ENCODE data around the gene TMCC1.

The TMCC1 gene

GRCh38 chr3:129820587-129820986 lies 72.9 kb downstream of the TMCC1 start:
- Histone ChIP-seq H3K4me1 (ENCODE audit: control extremely low read depth in 1 of 4, control insufficient read depth in 4 of 4, insufficient read depth in 4 of 4, low read length in 3 of 4) (peaks cover 4 to 18% (median 8%) of the 10 kb centered on the region in 4 experiments), H3K36me3 (ENCODE audit: control insufficient read depth in 4 of 4, insufficient read depth in 4 of 4, low read length in 3 of 4) (peaks cover 0 to 6% (median 3%) of the 10 kb centered on the region in 4 experiments), H3K9me3 (ENCODE audit: control extremely low read depth in 1 of 5, control insufficient read depth in 4 of 5, insufficient read depth in 2 of 5, low read depth in 1 of 5, low read length in 4 of 5) (no peaks in the 10 kb centered on the region), H3K27ac (ENCODE audit: insufficient read depth in 1 of 2, low read depth in 1 of 2, low read length in 2 of 2, poor library complexity in 1 of 2, severe bottlenecking in 2 of 2) (peak overlapping the region in 1 of 2 experiments; percentile 55), H3K27me3 (replicated peaks in 2 of 5; ENCODE audit: control insufficient read depth in 4 of 5, insufficient read depth in 5 of 5, low read length in 4 of 5) (no peaks in the 10 kb centered on the region), H3K4me3 (ENCODE audit: control insufficient read depth in 1 of 7, extremely low read depth in 1 of 7, insufficient read depth in 4 of 7, low read depth in 2 of 7, low read length in 6 of 7) (peak overlapping the region in 2 of 7 experiments; percentile 16 to 46)
- peak; percentile 27 to 62 (median 40) for DNase-seq
- ChIA-PET POLR2A (no interaction called here), CTCF (interaction anchor here (1.1 to 1.2 kb wide), 2 partner anchors 9 to 168 kb away, joined by 3 read pairs; no protein-coding TSS in a partner anchor)
- WGBS (ENCODE audit: insufficient coverage) = 0% methylated on average over 1 of the region's 4 CpGs

GRCh38 chr3:129812589-129812988 lies 80.9 kb downstream of the TMCC1 start:
- Histone ChIP-seq H3K4me3 (ENCODE audit: control insufficient read depth in 1 of 7, extremely low read depth in 1 of 7, insufficient read depth in 4 of 7, low read depth in 2 of 7, low read length in 6 of 7) (no peak overlapping the region), H3K4me1 (ENCODE audit: control extremely low read depth in 1 of 4, control insufficient read depth in 4 of 4, insufficient read depth in 4 of 4, low read length in 3 of 4) (no peaks in the 10 kb centered on the region), H3K27ac (ENCODE audit: insufficient read depth in 1 of 2, low read depth in 1 of 2, low read length in 2 of 2, poor library complexity in 1 of 2, severe bottlenecking in 2 of 2) (no peak overlapping the region), H3K27me3 (replicated peaks in 2 of 5; ENCODE audit: control insufficient read depth in 4 of 5, insufficient read depth in 5 of 5, low read length in 4 of 5) (no peaks in the 10 kb centered on the region), H3K36me3 (ENCODE audit: control insufficient read depth in 4 of 4, insufficient read depth in 4 of 4, low read length in 3 of 4) (peaks cover 0 to 10% (median 3%) of the 10 kb centered on the region in 4 experiments), H3K9me3 (ENCODE audit: control extremely low read depth in 1 of 5, control insufficient read depth in 4 of 5, insufficient read depth in 2 of 5, low read depth in 1 of 5, low read length in 4 of 5) (peaks cover 0 to 9% (median 0%) of the 10 kb centered on the region in 5 experiments)
- WGBS (ENCODE audit: insufficient coverage) = no CpG with 5 or more reads among the region's 3 CpGs
- CTCF ChIA-PET = interaction anchor here (1.2 kb wide), 1 partner anchor 13 kb away, joined by 7 read pairs; no protein-coding TSS in a partner anchor
- DNase-seq = no peak
- POLR2A ChIA-PET = no interaction called here

- no peaks in the 10 kb centered on the region for H3K36me3 ChIP-seq (ENCODE audit: control insufficient read depth in 4 of 4, insufficient read depth in 4 of 4, low read length in 3 of 4)
- no peak overlapping the region for H3K27ac ChIP-seq (ENCODE audit: insufficient read depth in 1 of 2, low read depth in 1 of 2, low read length in 2 of 2, poor library complexity in 1 of 2, severe bottlenecking in 2 of 2)
- H3K27me3 ChIP-seq (replicated peaks in 2 of 5; ENCODE audit: control insufficient read depth in 4 of 5, insufficient read depth in 5 of 5, low read length in 4 of 5) = no peaks in the 10 kb centered on the region
- peaks cover 0 to 5% (median 2%) of the 10 kb centered on the region in 4 experiments for H3K4me1 ChIP-seq (ENCODE audit: control extremely low read depth in 1 of 4, control insufficient read depth in 4 of 4, insufficient read depth in 4 of 4, low read length in 3 of 4)
- CTCF ChIA-PET = interaction anchor here (0.6 to 4.1 kb wide), 8 partner anchors 16 to 336 kb away, joined by 3 to 20 read pairs (median 4); no protein-coding TSS in a partner anchor
- POLR2A ChIA-PET = interaction anchor here (0.6 kb wide), 3 partner anchors 10 to 344 kb away, joined by 3 to 6 read pairs (median 6); no protein-coding TSS in a partner anchor
- DNase-seq = no peak
- no peak overlapping the region for H3K4me3 ChIP-seq (ENCODE audit: control insufficient read depth in 1 of 7, extremely low read depth in 1 of 7, insufficient read depth in 4 of 7, low read depth in 2 of 7, low read length in 6 of 7)
- H3K9me3 ChIP-seq (ENCODE audit: control extremely low read depth in 1 of 5, control insufficient read depth in 4 of 5, insufficient read depth in 2 of 5, low read depth in 1 of 5, low read length in 4 of 5) = peaks cover 0 to under 1% (median 0%) of the 10 kb centered on the region in 5 experiments
Observed at GRCh38 chr3:129809297-129809696, 84.2 kb downstream of the TMCC1 start.

DNA sequence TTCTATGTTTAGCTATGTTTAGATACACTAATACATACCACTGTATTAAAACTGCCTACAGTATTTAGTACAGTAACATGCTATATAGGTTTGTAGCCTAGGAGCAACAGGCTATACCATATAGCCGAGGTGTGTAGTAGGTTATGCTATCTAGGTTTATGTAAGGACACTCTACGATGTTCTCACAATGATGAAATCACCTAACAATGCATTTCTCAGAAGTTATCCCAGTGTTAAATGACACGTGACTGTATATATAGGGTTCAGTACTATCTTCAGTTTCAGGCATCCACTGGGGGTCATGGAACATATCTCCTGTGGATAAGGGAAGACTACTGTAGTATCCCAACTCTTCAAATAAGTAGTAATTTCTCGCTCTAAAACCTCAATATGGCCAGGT lies 97.4 kb downstream of the TMCC1 start:
- DNase-seq = no peak
- H3K27ac ChIP-seq (ENCODE audit: insufficient read depth in 1 of 2, low read depth in 1 of 2, low read length in 2 of 2, poor library complexity in 1 of 2, severe bottlenecking in 2 of 2) = no peak overlapping the region
- POLR2A ChIA-PET = no interaction called here
- H3K36me3 ChIP-seq (ENCODE audit: control insufficient read depth in 4 of 4, insufficient read depth in 4 of 4, low read length in 3 of 4) = no peaks in the 10 kb centered on the region
- peaks cover 13 to 26% (median 23%) of the 10 kb centered on the region in 4 experiments for H3K4me1 ChIP-seq (ENCODE audit: control extremely low read depth in 1 of 4, control insufficient read depth in 4 of 4, insufficient read depth in 4 of 4, low read length in 3 of 4)
- WGBS (ENCODE audit: insufficient coverage) = 100% methylated on average over 3 of the region's 4 CpGs
- no peaks in the 10 kb centered on the region for H3K9me3 ChIP-seq (ENCODE audit: control extremely low read depth in 1 of 5, control insufficient read depth in 4 of 5, insufficient read depth in 2 of 5, low read depth in 1 of 5, low read length in 4 of 5)
- no peak overlapping the region for H3K4me3 ChIP-seq (ENCODE audit: control insufficient read depth in 1 of 7, extremely low read depth in 1 of 7, insufficient read depth in 4 of 7, low read depth in 2 of 7, low read length in 6 of 7)
- CTCF ChIA-PET = no interaction called here
- no peaks in the 10 kb centered on the region for H3K27me3 ChIP-seq (replicated peaks in 2 of 5; ENCODE audit: control insufficient read depth in 4 of 5, insufficient read depth in 5 of 5, low read length in 4 of 5)

GRCh38 chr3:129795186-129796010 lies 98.1 kb downstream of the TMCC1 start:
- POLR2A ChIA-PET = no interaction called here
- Histone ChIP-seq H3K36me3 (ENCODE audit: control insufficient read depth in 4 of 4, insufficient read depth in 4 of 4, low read length in 3 of 4) (no peaks in the 10 kb centered on the region), H3K9me3 (ENCODE audit: control extremely low read depth in 1 of 5, control insufficient read depth in 4 of 5, insufficient read depth in 2 of 5, low read depth in 1 of 5, low read length in 4 of 5) (no peaks in the 10 kb centered on the region), H3K27me3 (replicated peaks in 2 of 5; ENCODE audit: control insufficient read depth in 4 of 5, insufficient read depth in 5 of 5, low read length in 4 of 5) (no peaks in the 10 kb centered on the region), H3K27ac (ENCODE audit: insufficient read depth in 1 of 2, low read depth in 1 of 2, low read length in 2 of 2, poor library complexity in 1 of 2, severe bottlenecking in 2 of 2) (no peak overlapping the region), H3K4me3 (ENCODE audit: control insufficient read depth in 1 of 7, extremely low read depth in 1 of 7, insufficient read depth in 4 of 7, low read depth in 2 of 7, low read length in 6 of 7) (peak overlapping the region in 4 of 7 experiments; percentile 35 to 82 (median 58)), H3K4me1 (ENCODE audit: control extremely low read depth in 1 of 4, control insufficient read depth in 4 of 4, insufficient read depth in 4 of 4, low read length in 3 of 4) (peaks cover 13 to 26% (median 23%) of the 10 kb centered on the region in 4 experiments)
- DNase-seq = no peak
- WGBS (ENCODE audit: insufficient coverage) = 90% methylated on average over 2 of the region's 6 CpGs
- CTCF ChIA-PET = interaction anchor here (0.9 to 1.9 kb wide), 2 partner anchors 13 to 27 kb away, joined by 3 to 4 read pairs; no protein-coding TSS in a partner anchor

- H3K4me1 ChIP-seq (ENCODE audit: control extremely low read depth in 1 of 4, control insufficient read depth in 4 of 4, insufficient read depth in 4 of 4, low read length in 3 of 4) = peaks cover 13 to 26% (median 23%) of the 10 kb centered on the region in 4 experiments
- H3K4me3 ChIP-seq (ENCODE audit: control insufficient read depth in 1 of 7, extremely low read depth in 1 of 7, insufficient read depth in 4 of 7, low read depth in 2 of 7, low read length in 6 of 7) = peak overlapping the region in 6 of 7 experiments; percentile 37 to 82 (median 54)
- H3K9me3 ChIP-seq (ENCODE audit: control extremely low read depth in 1 of 5, control insufficient read depth in 4 of 5, insufficient read depth in 2 of 5, low read depth in 1 of 5, low read length in 4 of 5) = no peaks in the 10 kb centered on the region
- H3K36me3 ChIP-seq (ENCODE audit: control insufficient read depth in 4 of 4, insufficient read depth in 4 of 4, low read length in 3 of 4) = no peaks in the 10 kb centered on the region
- peak overlapping the region in 1 of 2 experiments; percentile 51 for H3K27ac ChIP-seq (ENCODE audit: insufficient read depth in 1 of 2, low read depth in 1 of 2, low read length in 2 of 2, poor library complexity in 1 of 2, severe bottlenecking in 2 of 2)
- POLR2A ChIA-PET = no interaction called here
- DNase-seq = peak; percentile 8 to 55 (median 37)
- no peaks in the 10 kb centered on the region for H3K27me3 ChIP-seq (replicated peaks in 2 of 5; ENCODE audit: control insufficient read depth in 4 of 5, insufficient read depth in 5 of 5, low read length in 4 of 5)
- 3% methylated on average over 8 of the region's 14 CpGs for WGBS (ENCODE audit: insufficient coverage)
- CTCF ChIA-PET = interaction anchor here (0.9 to 1.9 kb wide), 3 partner anchors 12 to 49 kb away, joined by 3 to 4 read pairs (median 3); no protein-coding TSS in a partner anchor
Observed at GRCh38 chr3:129794311-129795185, 99.0 kb downstream of the TMCC1 start.
